ENCODE data around the gene MYBPC3.

DNA sequence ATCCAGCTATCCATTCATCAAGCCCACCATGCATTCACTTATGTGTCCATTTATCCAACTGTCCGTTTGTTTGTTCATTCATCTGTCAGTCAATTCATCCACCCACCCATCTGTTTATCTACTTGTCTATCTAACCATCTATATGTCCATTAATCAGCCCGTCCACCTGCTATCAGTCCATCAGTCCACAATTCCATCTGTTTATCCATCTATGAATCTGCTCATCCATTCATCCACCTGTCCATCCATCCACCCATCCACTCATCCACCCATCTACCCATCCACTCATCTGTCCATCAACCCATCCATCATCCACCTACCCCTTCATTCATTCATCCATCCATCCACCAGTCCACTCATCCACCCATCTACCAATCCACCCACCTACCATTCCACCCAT, 26.8 kb upstream of the MYBPC3 start:
- no peak for TF ChIP-seq POLR2A (IDR thresholded peaks at IDR 0.05)
- TF ChIP-seq, protein P1, sequence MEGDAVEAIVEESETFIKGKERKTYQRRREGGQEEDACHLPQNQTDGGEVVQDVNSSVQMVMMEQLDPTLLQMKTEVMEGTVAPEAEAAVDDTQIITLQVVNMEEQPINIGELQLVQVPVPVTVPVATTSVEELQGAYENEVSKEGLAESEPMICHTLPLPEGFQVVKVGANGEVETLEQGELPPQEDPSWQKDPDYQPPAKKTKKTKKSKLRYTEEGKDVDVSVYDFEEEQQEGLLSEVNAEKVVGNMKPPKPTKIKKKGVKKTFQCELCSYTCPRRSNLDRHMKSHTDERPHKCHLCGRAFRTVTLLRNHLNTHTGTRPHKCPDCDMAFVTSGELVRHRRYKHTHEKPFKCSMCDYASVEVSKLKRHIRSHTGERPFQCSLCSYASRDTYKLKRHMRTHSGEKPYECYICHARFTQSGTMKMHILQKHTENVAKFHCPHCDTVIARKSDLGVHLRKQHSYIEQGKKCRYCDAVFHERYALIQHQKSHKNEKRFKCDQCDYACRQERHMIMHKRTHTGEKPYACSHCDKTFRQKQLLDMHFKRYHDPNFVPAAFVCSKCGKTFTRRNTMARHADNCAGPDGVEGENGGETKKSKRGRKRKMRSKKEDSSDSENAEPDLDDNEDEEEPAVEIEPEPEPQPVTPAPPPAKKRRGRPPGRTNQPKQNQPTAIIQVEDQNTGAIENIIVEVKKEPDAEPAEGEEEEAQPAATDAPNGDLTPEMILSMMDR (IDR thresholded peaks at IDR 0.05) = no peak
